Measurements from ENCODE around the gene RTP5. TPM values are rescaled to one million over a fixed set of nuclear protein-coding genes. Genes with fewer than 3 reads are reported as not detected.

RTP5 gene
- polyA plus RNA-seq, 1 of the 3 experiments (the other 2 are of a cell fraction) = not detected

- H2AFZ ChIP-seq (ENCODE audit: low read depth) = no peak overlapping the region
- ChIA-PET CTCF (no interaction called here), POLR2A (no interaction called here)
- no peaks in the 10 kb centered on the region for H3K9me3 ChIP-seq
- no peaks in the 10 kb centered on the region for H3K9me2 ChIP-seq
- no peaks in the 10 kb centered on the region for H4K20me1 ChIP-seq (ENCODE audit: insufficient read depth)
- H3K4me2 ChIP-seq = no peak overlapping the region
- peaks cover 0 to 5% of the 10 kb centered on the region in 2 experiments; a peak in 1 of 4 replicates for H3K4me1 ChIP-seq (ENCODE audit: control insufficient read depth in 1 of 2, insufficient read depth in 2 of 2, low read depth in 1 of 2, low read length in 1 of 2)
- H3K36me3 ChIP-seq (replicated peaks in 1 of 2; ENCODE audit: control insufficient read depth in 1 of 2, insufficient read depth in 2 of 2, low read length in 1 of 2) = no peaks in the 10 kb centered on the region
- DNase-seq = no peak
- H3K27ac ChIP-seq (ENCODE audit: low read depth in 2 of 2, low read length in 1 of 2) = no peak overlapping the region
- TF ChIP-seq NRF1 (IDR thresholded peaks at IDR 0.05; ENCODE audit: low read depth, low read length) (no peak), JUND (IDR thresholded peaks at IDR 0.05) (no peak), FOXJ3 (CRISPR knock-in tag; IDR thresholded peaks at IDR 0.05) (no peak), FOSL2 (IDR thresholded peaks at IDR 0.05; ENCODE audit: borderline replicate concordance, low read depth) (no peak), RCOR1 (IDR thresholded peaks at IDR 0.05; ENCODE audit: low read length) (no peak), MXI1 (IDR thresholded peaks at IDR 0.05; ENCODE audit: low read depth, low read length) (no peak), EP300 (IDR thresholded peaks at IDR 0.05; ENCODE audit: borderline replicate concordance in 1 of 2, low read depth in 1 of 2, low read length in 1 of 2) (no peak), NFIC (IDR thresholded peaks at IDR 0.05; ENCODE audit: borderline replicate concordance) (no peak), PBX3 (IDR thresholded peaks at IDR 0.05) (no peak), TAF1 (IDR thresholded peaks at IDR 0.05; ENCODE audit: borderline replicate concordance, low read depth, low read length) (no peak)
- TF ChIP-seq, protein P1, sequence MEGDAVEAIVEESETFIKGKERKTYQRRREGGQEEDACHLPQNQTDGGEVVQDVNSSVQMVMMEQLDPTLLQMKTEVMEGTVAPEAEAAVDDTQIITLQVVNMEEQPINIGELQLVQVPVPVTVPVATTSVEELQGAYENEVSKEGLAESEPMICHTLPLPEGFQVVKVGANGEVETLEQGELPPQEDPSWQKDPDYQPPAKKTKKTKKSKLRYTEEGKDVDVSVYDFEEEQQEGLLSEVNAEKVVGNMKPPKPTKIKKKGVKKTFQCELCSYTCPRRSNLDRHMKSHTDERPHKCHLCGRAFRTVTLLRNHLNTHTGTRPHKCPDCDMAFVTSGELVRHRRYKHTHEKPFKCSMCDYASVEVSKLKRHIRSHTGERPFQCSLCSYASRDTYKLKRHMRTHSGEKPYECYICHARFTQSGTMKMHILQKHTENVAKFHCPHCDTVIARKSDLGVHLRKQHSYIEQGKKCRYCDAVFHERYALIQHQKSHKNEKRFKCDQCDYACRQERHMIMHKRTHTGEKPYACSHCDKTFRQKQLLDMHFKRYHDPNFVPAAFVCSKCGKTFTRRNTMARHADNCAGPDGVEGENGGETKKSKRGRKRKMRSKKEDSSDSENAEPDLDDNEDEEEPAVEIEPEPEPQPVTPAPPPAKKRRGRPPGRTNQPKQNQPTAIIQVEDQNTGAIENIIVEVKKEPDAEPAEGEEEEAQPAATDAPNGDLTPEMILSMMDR (IDR thresholded peaks at IDR 0.05) = no peak
- TF ChIP-seq, protein P2, sequence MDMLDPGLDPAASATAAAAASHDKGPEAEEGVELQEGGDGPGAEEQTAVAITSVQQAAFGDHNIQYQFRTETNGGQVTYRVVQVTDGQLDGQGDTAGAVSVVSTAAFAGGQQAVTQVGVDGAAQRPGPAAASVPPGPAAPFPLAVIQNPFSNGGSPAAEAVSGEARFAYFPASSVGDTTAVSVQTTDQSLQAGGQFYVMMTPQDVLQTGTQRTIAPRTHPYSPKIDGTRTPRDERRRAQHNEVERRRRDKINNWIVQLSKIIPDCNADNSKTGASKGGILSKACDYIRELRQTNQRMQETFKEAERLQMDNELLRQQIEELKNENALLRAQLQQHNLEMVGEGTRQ (IDR thresholded peaks at IDR 0.05; ENCODE audit: borderline replicate concordance, low read depth, low read length) = no peak
- TF ChIP-seq, protein P3, sequence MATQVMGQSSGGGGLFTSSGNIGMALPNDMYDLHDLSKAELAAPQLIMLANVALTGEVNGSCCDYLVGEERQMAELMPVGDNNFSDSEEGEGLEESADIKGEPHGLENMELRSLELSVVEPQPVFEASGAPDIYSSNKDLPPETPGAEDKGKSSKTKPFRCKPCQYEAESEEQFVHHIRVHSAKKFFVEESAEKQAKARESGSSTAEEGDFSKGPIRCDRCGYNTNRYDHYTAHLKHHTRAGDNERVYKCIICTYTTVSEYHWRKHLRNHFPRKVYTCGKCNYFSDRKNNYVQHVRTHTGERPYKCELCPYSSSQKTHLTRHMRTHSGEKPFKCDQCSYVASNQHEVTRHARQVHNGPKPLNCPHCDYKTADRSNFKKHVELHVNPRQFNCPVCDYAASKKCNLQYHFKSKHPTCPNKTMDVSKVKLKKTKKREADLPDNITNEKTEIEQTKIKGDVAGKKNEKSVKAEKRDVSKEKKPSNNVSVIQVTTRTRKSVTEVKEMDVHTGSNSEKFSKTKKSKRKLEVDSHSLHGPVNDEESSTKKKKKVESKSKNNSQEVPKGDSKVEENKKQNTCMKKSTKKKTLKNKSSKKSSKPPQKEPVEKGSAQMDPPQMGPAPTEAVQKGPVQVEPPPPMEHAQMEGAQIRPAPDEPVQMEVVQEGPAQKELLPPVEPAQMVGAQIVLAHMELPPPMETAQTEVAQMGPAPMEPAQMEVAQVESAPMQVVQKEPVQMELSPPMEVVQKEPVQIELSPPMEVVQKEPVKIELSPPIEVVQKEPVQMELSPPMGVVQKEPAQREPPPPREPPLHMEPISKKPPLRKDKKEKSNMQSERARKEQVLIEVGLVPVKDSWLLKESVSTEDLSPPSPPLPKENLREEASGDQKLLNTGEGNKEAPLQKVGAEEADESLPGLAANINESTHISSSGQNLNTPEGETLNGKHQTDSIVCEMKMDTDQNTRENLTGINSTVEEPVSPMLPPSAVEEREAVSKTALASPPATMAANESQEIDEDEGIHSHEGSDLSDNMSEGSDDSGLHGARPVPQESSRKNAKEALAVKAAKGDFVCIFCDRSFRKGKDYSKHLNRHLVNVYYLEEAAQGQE (IDR thresholded peaks at IDR 0.05; ENCODE audit: low read depth, low read length) = no peak
- no peaks in the 10 kb centered on the region for H3K27me3 ChIP-seq (ENCODE audit: insufficient read depth)
- H3F3A ChIP-seq (replicated peaks; ENCODE audit: insufficient read depth) = peaks cover 4% of the 10 kb centered on the region
- H3K4me3 ChIP-seq (ENCODE audit: low read depth in 2 of 2, low read length in 1 of 2) = no peak overlapping the region
- no peak overlapping the region for H3K9ac ChIP-seq
- WGBS (ENCODE audit: low lambda C conversion rate) = 59% methylated on average over 5 of the region's 5 CpGs
- H3K79me2 ChIP-seq (ENCODE audit: insufficient read depth) = no peaks in the 10 kb centered on the region
Measured at GRCh38 chr2:241864850-241865213, 4.7 kb upstream of the RTP5 start.
